ENCODE measurements around the gene SEPSECS.

Gene SEPSECS

GRCh38 chr4:25112366-25112994 is 47.8 kb downstream of the SEPSECS start:
- no peak overlapping the region for H3K4me3 ChIP-seq (ENCODE audit: low read depth in 1 of 2, low read length in 2 of 2)
- no peak overlapping the region for H3K27ac ChIP-seq (ENCODE audit: low read depth, low read length)
- no peaks in the 10 kb centered on the region for H3K9me3 ChIP-seq (ENCODE audit: control insufficient read depth in 1 of 2, low read length in 2 of 2)
- no peak overlapping the region for H3K9ac ChIP-seq (ENCODE audit: low read depth in 1 of 2, low read length in 2 of 2)
- no peaks in the 10 kb centered on the region for H3K4me1 ChIP-seq (ENCODE audit: control insufficient read depth in 1 of 2, insufficient read depth in 2 of 2, low read length in 2 of 2)
- H3K36me3 ChIP-seq (ENCODE audit: control insufficient read depth in 1 of 2, insufficient read depth in 2 of 2, low read length in 2 of 2), result no peaks in the 10 kb centered on the region
- no peaks in the 10 kb centered on the region for H3K27me3 ChIP-seq (ENCODE audit: control insufficient read depth in 1 of 2, insufficient read depth in 2 of 2, low read length in 2 of 2)

GRCh38 chr4:25111648-25112196 is 48.5 kb downstream of the SEPSECS start:
- Histone ChIP-seq H3K4me3 (ENCODE audit: low read depth in 1 of 2, low read length in 2 of 2) (no peak overlapping the region), H3K27me3 (ENCODE audit: control insufficient read depth in 1 of 2, insufficient read depth in 2 of 2, low read length in 2 of 2) (no peaks in the 10 kb centered on the region), H3K27ac (ENCODE audit: low read depth, low read length) (no peak overlapping the region), H3K9me3 (ENCODE audit: control insufficient read depth in 1 of 2, low read length in 2 of 2) (no peaks in the 10 kb centered on the region), H3K36me3 (ENCODE audit: control insufficient read depth in 1 of 2, insufficient read depth in 2 of 2, low read length in 2 of 2) (no peaks in the 10 kb centered on the region), H3K4me1 (ENCODE audit: control insufficient read depth in 1 of 2, insufficient read depth in 2 of 2, low read length in 2 of 2) (no peaks in the 10 kb centered on the region), H3K9ac (ENCODE audit: low read depth in 1 of 2, low read length in 2 of 2) (no peak overlapping the region)

DNA sequence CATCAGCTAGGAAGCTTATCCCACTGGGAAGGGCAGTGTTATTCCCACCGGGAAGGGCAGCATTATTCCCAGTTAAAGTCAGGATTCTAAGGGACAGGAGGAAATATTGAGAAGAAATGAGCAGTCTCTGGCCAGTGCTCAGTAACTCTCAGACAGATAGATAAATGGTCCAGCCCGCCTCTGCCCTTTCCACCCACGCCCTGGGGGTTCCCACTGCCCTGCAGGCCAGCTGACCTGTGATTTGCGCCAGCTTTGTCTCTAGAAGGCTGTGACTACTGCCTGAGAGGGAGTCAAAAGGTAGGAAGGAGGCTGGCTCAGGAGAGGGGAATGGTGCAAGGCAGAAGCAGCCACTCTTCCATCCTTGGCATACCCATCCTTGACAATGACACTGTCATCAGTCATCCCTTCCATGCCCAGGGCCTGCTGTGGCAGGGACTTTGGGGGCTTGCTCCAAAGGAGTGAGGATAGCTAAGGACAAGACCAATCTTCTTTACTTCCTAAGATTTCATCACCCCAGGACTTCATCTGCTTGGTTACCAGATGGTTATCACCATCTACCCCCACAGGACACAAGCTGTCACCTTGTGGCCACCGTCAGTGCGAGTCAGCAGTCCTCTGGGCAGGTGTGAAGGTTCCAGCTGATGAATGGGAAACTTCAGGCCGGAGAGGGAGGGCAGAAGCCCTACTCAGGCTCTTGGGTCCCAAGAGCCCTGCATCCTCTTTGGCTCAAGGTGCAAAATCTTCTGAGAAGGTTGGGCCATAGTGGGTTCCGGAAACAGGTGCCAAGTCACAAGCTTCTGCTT is 49.5 kb downstream of the SEPSECS start:
- no peak overlapping the region for H3K9ac ChIP-seq (ENCODE audit: low read depth in 1 of 2, low read length in 2 of 2)
- no peaks in the 10 kb centered on the region for H3K4me1 ChIP-seq (ENCODE audit: control insufficient read depth in 1 of 2, insufficient read depth in 2 of 2, low read length in 2 of 2)
- H3K4me3 ChIP-seq (ENCODE audit: low read depth in 1 of 2, low read length in 2 of 2), result no peak overlapping the region
- no peaks in the 10 kb centered on the region for H3K9me3 ChIP-seq (ENCODE audit: control insufficient read depth in 1 of 2, low read length in 2 of 2)
- no peaks in the 10 kb centered on the region for H3K36me3 ChIP-seq (ENCODE audit: control insufficient read depth in 1 of 2, insufficient read depth in 2 of 2, low read length in 2 of 2)
- H3K27me3 ChIP-seq (ENCODE audit: control insufficient read depth in 1 of 2, insufficient read depth in 2 of 2, low read length in 2 of 2), result no peaks in the 10 kb centered on the region
- no peak overlapping the region for H3K27ac ChIP-seq (ENCODE audit: low read depth, low read length)

GRCh38 chr4:25109511-25109910 is 50.7 kb downstream of the SEPSECS start:
- H3K4me1 ChIP-seq (ENCODE audit: control insufficient read depth in 1 of 2, insufficient read depth in 2 of 2, low read length in 2 of 2), result no peaks in the 10 kb centered on the region
- H3K4me3 ChIP-seq (ENCODE audit: low read depth in 1 of 2, low read length in 2 of 2), result no peak overlapping the region
- H3K9ac ChIP-seq (ENCODE audit: low read depth in 1 of 2, low read length in 2 of 2), result no peak overlapping the region
- H3K36me3 ChIP-seq (ENCODE audit: control insufficient read depth in 1 of 2, insufficient read depth in 2 of 2, low read length in 2 of 2), result no peaks in the 10 kb centered on the region
- H3K9me3 ChIP-seq (ENCODE audit: control insufficient read depth in 1 of 2, low read length in 2 of 2), result no peaks in the 10 kb centered on the region
- no peaks in the 10 kb centered on the region for H3K27me3 ChIP-seq (ENCODE audit: control insufficient read depth in 1 of 2, insufficient read depth in 2 of 2, low read length in 2 of 2)
- no peak overlapping the region for H3K27ac ChIP-seq (ENCODE audit: low read depth, low read length)

DNA sequence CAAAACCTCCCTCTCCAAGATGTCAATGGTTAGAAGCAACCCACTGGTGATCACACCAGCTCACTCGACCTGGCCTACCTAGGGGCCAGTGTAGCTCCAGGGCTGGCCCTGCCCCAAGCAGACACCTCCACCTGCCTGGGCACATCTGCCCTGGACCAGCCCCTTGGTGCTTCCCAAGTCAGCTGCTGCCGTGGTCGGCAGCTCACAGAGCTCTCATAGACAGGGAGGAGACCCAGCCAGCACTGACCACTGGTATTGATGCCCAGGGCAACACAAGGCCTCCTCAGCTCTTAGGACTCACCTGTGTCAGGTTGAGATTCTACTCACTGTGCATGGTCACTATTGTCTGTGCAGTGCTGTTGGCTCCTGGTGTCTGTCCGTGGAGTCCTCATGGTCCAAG is 51.7 kb downstream of the SEPSECS start:
- Histone ChIP-seq H3K9ac (ENCODE audit: low read depth in 1 of 2, low read length in 2 of 2) (no peak overlapping the region), H3K27me3 (ENCODE audit: control insufficient read depth in 1 of 2, insufficient read depth in 2 of 2, low read length in 2 of 2) (no peaks in the 10 kb centered on the region), H3K9me3 (ENCODE audit: control insufficient read depth in 1 of 2, low read length in 2 of 2) (no peaks in the 10 kb centered on the region), H3K27ac (ENCODE audit: low read depth, low read length) (no peak overlapping the region), H3K4me1 (ENCODE audit: control insufficient read depth in 1 of 2, insufficient read depth in 2 of 2, low read length in 2 of 2) (no peaks in the 10 kb centered on the region), H3K36me3 (ENCODE audit: control insufficient read depth in 1 of 2, insufficient read depth in 2 of 2, low read length in 2 of 2) (no peaks in the 10 kb centered on the region), H3K4me3 (ENCODE audit: low read depth in 1 of 2, low read length in 2 of 2) (no peak overlapping the region)

- no peaks in the 10 kb centered on the region for H3K27me3 ChIP-seq (ENCODE audit: control insufficient read depth in 1 of 2, insufficient read depth in 2 of 2, low read length in 2 of 2)
- no peak overlapping the region for H3K4me3 ChIP-seq (ENCODE audit: low read depth in 1 of 2, low read length in 2 of 2)
- H3K36me3 ChIP-seq (ENCODE audit: control insufficient read depth in 1 of 2, insufficient read depth in 2 of 2, low read length in 2 of 2), result no peaks in the 10 kb centered on the region
- H3K27ac ChIP-seq (ENCODE audit: low read depth, low read length), result no peak overlapping the region
- no peaks in the 10 kb centered on the region for H3K9me3 ChIP-seq (ENCODE audit: control insufficient read depth in 1 of 2, low read length in 2 of 2)
- H3K9ac ChIP-seq (ENCODE audit: low read depth in 1 of 2, low read length in 2 of 2), result no peak overlapping the region
- no peaks in the 10 kb centered on the region for H3K4me1 ChIP-seq (ENCODE audit: control insufficient read depth in 1 of 2, insufficient read depth in 2 of 2, low read length in 2 of 2)
These were observed 52.3 kb downstream of the SEPSECS start for GRCh38 chr4:25107827-25108516.

- no peaks in the 10 kb centered on the region for H3K4me1 ChIP-seq (ENCODE audit: control insufficient read depth in 1 of 2, insufficient read depth in 2 of 2, low read length in 2 of 2)
- H3K27me3 ChIP-seq (ENCODE audit: control insufficient read depth in 1 of 2, insufficient read depth in 2 of 2, low read length in 2 of 2), result no peaks in the 10 kb centered on the region
- no peaks in the 10 kb centered on the region for H3K36me3 ChIP-seq (ENCODE audit: control insufficient read depth in 1 of 2, insufficient read depth in 2 of 2, low read length in 2 of 2)
- no peak overlapping the region for H3K4me3 ChIP-seq (ENCODE audit: low read depth in 1 of 2, low read length in 2 of 2)
- H3K27ac ChIP-seq (ENCODE audit: low read depth, low read length), result no peak overlapping the region
- H3K9ac ChIP-seq (ENCODE audit: low read depth in 1 of 2, low read length in 2 of 2), result no peak overlapping the region
- H3K9me3 ChIP-seq (ENCODE audit: control insufficient read depth in 1 of 2, low read length in 2 of 2), result peaks cover 0 to 5% of the 10 kb centered on the region in 2 donors
These were observed 53.7 kb downstream of the SEPSECS start for GRCh38 chr4:25106363-25107151.

GRCh38 chr4:25104591-25104990 is 55.7 kb downstream of the SEPSECS start:
- H3K9ac ChIP-seq (ENCODE audit: low read depth in 1 of 2, low read length in 2 of 2), result no peak overlapping the region
- no peak overlapping the region for H3K27ac ChIP-seq (ENCODE audit: low read depth, low read length)
- no peak overlapping the region for H3K4me3 ChIP-seq (ENCODE audit: low read depth in 1 of 2, low read length in 2 of 2)
- H3K4me1 ChIP-seq (ENCODE audit: control insufficient read depth in 1 of 2, insufficient read depth in 2 of 2, low read length in 2 of 2), result peaks cover 0 to 5% of the 10 kb centered on the region in 2 donors
- H3K9me3 ChIP-seq (ENCODE audit: control insufficient read depth in 1 of 2, low read length in 2 of 2), result peaks cover 0 to 5% of the 10 kb centered on the region in 2 donors
- H3K27me3 ChIP-seq (ENCODE audit: control insufficient read depth in 1 of 2, insufficient read depth in 2 of 2, low read length in 2 of 2), result no peaks in the 10 kb centered on the region
- no peaks in the 10 kb centered on the region for H3K36me3 ChIP-seq (ENCODE audit: control insufficient read depth in 1 of 2, insufficient read depth in 2 of 2, low read length in 2 of 2)

GRCh38 chr4:25103418-25103817 is 56.8 kb downstream of the SEPSECS start:
- peaks cover 0 to 10% of the 10 kb centered on the region in 2 donors for H3K4me1 ChIP-seq (ENCODE audit: control insufficient read depth in 1 of 2, insufficient read depth in 2 of 2, low read length in 2 of 2)
- peaks cover 0 to 5% of the 10 kb centered on the region in 2 donors for H3K9me3 ChIP-seq (ENCODE audit: control insufficient read depth in 1 of 2, low read length in 2 of 2)
- H3K9ac ChIP-seq (ENCODE audit: low read depth in 1 of 2, low read length in 2 of 2), result no peak overlapping the region
- no peaks in the 10 kb centered on the region for H3K27me3 ChIP-seq (ENCODE audit: control insufficient read depth in 1 of 2, insufficient read depth in 2 of 2, low read length in 2 of 2)
- H3K4me3 ChIP-seq (ENCODE audit: low read depth in 1 of 2, low read length in 2 of 2), result no peak overlapping the region
- no peak overlapping the region for H3K27ac ChIP-seq (ENCODE audit: low read depth, low read length)
- no peaks in the 10 kb centered on the region for H3K36me3 ChIP-seq (ENCODE audit: control insufficient read depth in 1 of 2, insufficient read depth in 2 of 2, low read length in 2 of 2)
